Measurements from ENCODE around the gene OLFM1. TPM values are rescaled to one million over a fixed set of nuclear protein-coding genes. Genes with fewer than 3 reads are reported as not detected.

OLFM1 gene
- total and polyA plus RNA-seq, 3 experiments from 2014 or later = not detected

DNA sequence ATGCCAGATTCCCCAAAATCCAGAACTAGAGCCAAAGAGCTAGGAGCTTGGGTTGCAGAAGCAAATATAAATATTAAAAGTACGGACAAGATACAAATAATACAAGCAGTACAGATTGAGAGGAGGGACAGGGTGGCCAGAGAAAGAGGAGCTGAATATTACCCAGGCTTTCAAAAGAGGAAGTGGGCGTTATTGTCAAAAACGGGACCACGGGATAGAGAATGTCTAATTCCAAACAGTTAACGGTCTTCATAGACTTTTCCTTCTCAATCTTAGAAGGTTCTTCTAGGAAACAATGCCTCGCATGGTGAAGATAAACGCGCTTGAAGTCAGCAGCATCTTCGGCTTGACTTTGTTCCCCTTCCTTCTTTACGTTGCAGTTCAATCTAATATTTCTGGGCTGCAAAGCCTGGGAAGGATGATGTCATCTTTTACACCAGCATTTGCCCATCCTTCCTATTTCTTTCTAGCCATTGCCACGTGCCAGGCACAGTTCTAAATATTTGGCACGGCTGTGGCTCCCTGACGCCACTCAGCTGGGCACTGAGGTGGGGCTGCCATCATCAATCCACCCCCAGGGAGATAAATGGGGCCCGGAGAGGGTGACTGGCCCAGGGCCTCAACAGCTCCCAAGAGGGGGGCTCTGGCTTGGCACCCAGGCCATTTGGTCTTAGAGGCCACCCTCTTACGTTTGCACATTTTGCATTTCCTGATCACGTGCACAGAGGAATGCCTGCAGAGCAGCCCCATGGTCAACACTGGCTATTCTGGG is 16.3 kb upstream of the OLFM1 start:
- ChIA-PET CTCF (no interaction called here), POLR2A (interaction anchor here (0.7 kb wide), 1 partner anchor 33 kb away, joined by 3 read pairs; no protein-coding TSS in a partner anchor)
- H3K27me3 Mint-ChIP-seq = peaks cover 11% of the 10 kb centered on the region in 2 donors
- Histone ChIP-seq H3K4me1 (ENCODE audit: insufficient read depth, low read length) (no peaks in the 10 kb centered on the region), H3K9me3 (ENCODE audit: low read length) (no peaks in the 10 kb centered on the region), H3K4me3 (ENCODE audit: low read length) (no peak overlapping the region), H3K27ac (ENCODE audit: low read depth, low read length) (no peak overlapping the region), H3K36me3 (ENCODE audit: insufficient read depth, low read length) (no peaks in the 10 kb centered on the region), H3K27me3 (ENCODE audit: insufficient read depth, low read length, poor library complexity, severe bottlenecking) (no peaks in the 10 kb centered on the region)
- peak in 1 of 5 donors; percentile 21 for DNase-seq
- no peak overlapping the region for H3K4me3 Mint-ChIP-seq
- H3K36me3 Mint-ChIP-seq = no peaks in the 10 kb centered on the region
- H3K4me1 Mint-ChIP-seq = peaks cover 0 to 3% (median 0%) of the 10 kb centered on the region in 3 donors
- H3K27ac Mint-ChIP-seq = no peak overlapping the region
- no peaks in the 10 kb centered on the region for H3K9me3 Mint-ChIP-seq

DNA sequence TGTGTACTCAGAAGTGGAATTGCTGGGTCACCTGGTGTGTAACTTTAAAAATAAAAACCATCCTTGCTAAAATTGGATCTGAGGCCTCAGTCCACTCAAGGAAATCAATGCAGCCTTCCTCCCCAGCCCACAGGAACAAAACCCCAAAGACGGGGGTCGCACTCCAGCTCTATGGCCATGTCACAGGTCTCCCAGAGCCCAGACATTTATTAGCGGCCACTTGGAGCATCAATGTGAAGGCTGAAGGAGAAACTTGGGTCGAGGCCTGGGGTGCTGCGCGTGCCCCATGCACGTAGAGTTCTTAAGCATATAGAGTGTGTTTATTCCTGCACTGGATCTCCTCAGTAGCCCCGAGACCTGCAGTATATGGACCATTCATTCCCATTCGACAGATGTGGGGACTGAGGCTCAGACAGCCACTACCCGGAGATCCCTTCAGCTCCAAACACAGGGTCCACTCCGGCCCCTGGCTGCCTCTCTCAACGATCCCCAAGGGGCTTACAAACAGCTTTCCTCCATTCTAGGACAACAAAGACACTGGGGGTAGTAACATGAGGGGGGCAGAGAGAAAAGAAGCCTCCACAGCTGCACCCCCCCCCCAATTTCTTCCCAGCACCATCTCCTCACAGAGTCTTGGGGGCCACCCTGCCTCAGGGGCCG is 14.3 kb upstream of the OLFM1 start:
- H3K4me1 ChIP-seq (ENCODE audit: insufficient read depth, low read length) = no peaks in the 10 kb centered on the region
- no peaks in the 10 kb centered on the region for H3K27me3 ChIP-seq (ENCODE audit: insufficient read depth, low read length, poor library complexity, severe bottlenecking)
- Mint-ChIP-seq H3K4me1 (peaks cover 0 to 3% (median 0%) of the 10 kb centered on the region in 3 donors), H3K27me3 (peaks cover 12 to 29% of the 10 kb centered on the region in 2 donors), H3K4me3 (no peak overlapping the region), H3K9me3 (peaks cover 0 to 3% (median 0%) of the 10 kb centered on the region in 5 donors), H3K27ac (no peak overlapping the region), H3K36me3 (no peaks in the 10 kb centered on the region)
- POLR2A ChIA-PET = no interaction called here
- no peaks in the 10 kb centered on the region for H3K36me3 ChIP-seq (ENCODE audit: insufficient read depth, low read length)
- peak in 1 of 5 donors; percentile 13 for DNase-seq
- no peak overlapping the region for H3K4me3 ChIP-seq (ENCODE audit: low read length)
- CTCF ChIA-PET = no interaction called here
- H3K9me3 ChIP-seq (ENCODE audit: low read length) = no peaks in the 10 kb centered on the region
- no peak overlapping the region for H3K27ac ChIP-seq (ENCODE audit: low read depth, low read length)

DNA sequence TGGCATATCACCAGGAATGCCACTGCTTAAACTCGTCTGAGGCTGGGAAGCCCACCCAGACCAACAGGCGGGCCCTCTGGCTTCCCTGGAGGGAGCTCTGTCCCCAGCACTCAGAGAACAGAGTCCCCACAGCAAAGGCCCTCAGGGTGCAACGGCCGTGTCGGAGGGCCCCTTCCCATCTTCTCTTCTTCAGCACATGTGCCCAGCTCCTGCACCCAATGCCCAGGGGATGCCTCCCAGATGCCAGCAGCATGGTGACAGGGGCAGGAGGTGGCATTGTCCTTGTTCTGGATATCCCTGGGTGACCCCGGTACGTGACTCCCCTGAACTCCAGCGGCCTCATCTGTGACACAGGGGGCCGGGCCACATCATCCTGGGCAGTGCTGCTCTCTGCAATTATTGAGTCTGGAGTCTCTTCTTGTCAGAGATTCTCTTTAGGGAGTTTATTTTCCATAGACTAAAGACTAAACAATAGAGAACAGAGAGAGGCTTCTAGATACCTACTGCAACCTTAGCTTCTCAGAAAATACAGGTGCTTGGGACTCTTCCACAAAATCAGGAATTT is 13.6 kb upstream of the OLFM1 start:
- H3K27me3 ChIP-seq (ENCODE audit: insufficient read depth, low read length, poor library complexity, severe bottlenecking) = no peaks in the 10 kb centered on the region
- H3K9me3 Mint-ChIP-seq = peaks cover 0 to 3% (median 0%) of the 10 kb centered on the region in 5 donors
- CTCF ChIA-PET = no interaction called here

DNA sequence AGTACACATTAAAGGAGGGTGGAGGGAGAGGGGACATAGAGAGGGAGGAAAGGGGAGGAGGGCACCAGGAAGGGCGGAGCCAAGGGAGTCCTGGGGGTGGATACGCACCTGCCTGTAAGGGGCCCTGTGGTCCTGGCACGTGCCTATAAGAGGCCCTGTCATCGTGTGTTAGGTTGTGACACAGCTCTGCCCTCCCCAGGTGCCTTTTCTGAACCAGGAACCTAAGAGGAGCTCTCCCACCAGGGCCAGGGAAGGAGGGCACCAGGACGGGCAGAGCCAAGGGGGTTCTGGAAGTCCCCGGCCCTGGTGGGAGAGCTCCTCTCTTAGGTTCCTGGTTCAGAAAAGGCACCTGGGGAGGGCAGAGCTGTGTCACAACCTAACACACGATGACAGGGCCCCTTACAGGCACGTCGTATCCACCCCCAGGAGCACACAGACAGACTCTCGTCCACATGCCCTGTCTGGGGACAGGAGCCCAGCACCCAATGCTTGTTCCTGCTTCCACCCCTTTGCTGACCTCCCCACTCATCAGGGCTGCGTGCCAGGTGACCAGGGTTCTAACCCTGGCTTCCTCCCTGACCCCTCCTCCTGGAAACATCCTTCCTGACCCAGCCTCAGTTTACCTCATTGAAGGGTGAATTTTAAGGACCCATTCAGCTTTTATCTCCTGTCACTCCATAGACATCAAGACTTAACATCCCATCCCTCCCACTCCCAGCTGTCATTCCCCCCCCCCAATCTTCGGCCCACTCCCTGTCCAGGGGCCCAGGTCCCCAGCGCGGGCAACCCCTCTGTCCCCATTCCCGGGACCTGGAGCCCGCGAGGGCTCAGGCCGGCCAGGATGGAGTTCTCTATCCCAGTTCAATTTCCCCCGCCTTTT is 12.9 kb upstream of the OLFM1 start:
- Mint-ChIP-seq H3K4me1 (peaks cover 0 to 3% (median 0%) of the 10 kb centered on the region in 3 donors), H3K36me3 (no peaks in the 10 kb centered on the region), H3K9me3 (peaks cover 0 to 3% (median 0%) of the 10 kb centered on the region in 5 donors), H3K27ac (no peak overlapping the region), H3K4me3 (no peak overlapping the region), H3K27me3 (peaks cover 11 to 37% of the 10 kb centered on the region in 2 donors)
- Histone ChIP-seq H3K4me1 (ENCODE audit: insufficient read depth, low read length) (no peaks in the 10 kb centered on the region), H3K27ac (ENCODE audit: low read depth, low read length) (no peak overlapping the region), H3K4me3 (ENCODE audit: low read length) (no peak overlapping the region), H3K36me3 (ENCODE audit: insufficient read depth, low read length) (no peaks in the 10 kb centered on the region), H3K9me3 (ENCODE audit: low read length) (no peaks in the 10 kb centered on the region), H3K27me3 (ENCODE audit: insufficient read depth, low read length, poor library complexity, severe bottlenecking) (no peaks in the 10 kb centered on the region)
- ChIA-PET CTCF (no interaction called here), POLR2A (no interaction called here)
- DNase-seq = no peak

More for the DNA sequence above, 13.6 kb upstream of the OLFM1 start:
- H3K36me3 Mint-ChIP-seq = no peaks in the 10 kb centered on the region
- H3K27ac Mint-ChIP-seq = no peak overlapping the region
- peaks cover 0 to 3% (median 0%) of the 10 kb centered on the region in 3 donors for H3K4me1 Mint-ChIP-seq
- DNase-seq = no peak
- H3K4me3 Mint-ChIP-seq = no peak overlapping the region
- Histone ChIP-seq H3K36me3 (ENCODE audit: insufficient read depth, low read length) (no peaks in the 10 kb centered on the region), H3K4me3 (ENCODE audit: low read length) (no peak overlapping the region), H3K9me3 (ENCODE audit: low read length) (no peaks in the 10 kb centered on the region), H3K4me1 (ENCODE audit: insufficient read depth, low read length) (no peaks in the 10 kb centered on the region), H3K27ac (ENCODE audit: low read depth, low read length) (no peak overlapping the region)
- peaks cover 13 to 32% of the 10 kb centered on the region in 2 donors for H3K27me3 Mint-ChIP-seq
- POLR2A ChIA-PET = no interaction called here

DNA sequence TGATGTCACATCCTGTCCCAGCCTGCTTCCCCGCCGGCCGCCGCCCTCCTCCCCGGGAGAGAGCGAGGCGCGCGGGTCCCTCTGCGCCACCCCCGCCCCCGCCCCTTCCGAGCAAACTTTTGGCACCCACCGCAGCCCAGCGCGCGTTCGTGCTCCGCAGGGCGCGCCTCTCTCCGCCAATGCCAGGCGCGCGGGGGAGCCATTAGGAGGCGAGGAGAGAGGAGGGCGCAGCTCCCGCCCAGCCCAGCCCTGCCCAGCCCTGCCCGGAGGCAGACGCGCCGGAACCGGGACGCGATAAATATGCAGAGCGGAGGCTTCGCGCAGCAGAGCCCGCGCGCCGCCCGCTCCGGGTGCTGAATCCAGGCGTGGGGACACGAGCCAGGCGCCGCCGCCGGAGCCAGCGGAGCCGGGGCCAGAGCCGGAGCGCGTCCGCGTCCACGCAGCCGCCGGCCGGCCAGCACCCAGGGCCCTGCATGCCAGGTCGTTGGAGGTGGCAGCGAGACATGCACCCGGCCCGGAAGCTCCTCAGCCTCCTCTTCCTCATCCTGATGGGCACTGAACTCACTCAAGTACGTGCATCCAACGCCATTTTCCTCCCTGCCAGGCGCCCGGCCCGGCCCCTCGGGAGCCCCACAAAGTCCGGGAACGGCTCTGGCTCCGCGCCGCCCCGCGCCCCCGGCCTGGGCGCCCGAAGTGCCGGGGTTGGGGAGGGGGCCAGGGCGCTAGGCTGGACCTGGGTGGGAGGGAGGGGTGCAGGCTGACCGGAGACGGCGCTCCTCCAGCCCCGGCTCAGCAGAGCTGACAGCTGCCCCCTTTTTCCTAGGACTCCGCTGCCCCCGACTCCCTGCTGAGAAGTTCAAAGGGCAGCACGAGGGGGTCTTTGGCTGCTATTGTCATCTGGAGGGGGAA is 12.0 kb upstream of the OLFM1 start:
- H3K27ac ChIP-seq (ENCODE audit: low read depth, low read length) = no peak overlapping the region
- Mint-ChIP-seq H3K36me3 (no peaks in the 10 kb centered on the region), H3K27ac (no peak overlapping the region), H3K27me3 (peaks cover 11 to 37% of the 10 kb centered on the region in 2 donors), H3K4me1 (peaks cover 0 to 3% (median 0%) of the 10 kb centered on the region in 3 donors), H3K9me3 (peaks cover 0 to 3% (median 0%) of the 10 kb centered on the region in 5 donors), H3K4me3 (no peak overlapping the region)
- no peaks in the 10 kb centered on the region for H3K4me1 ChIP-seq (ENCODE audit: insufficient read depth, low read length)
- no peak for DNase-seq
- H3K4me3 ChIP-seq (ENCODE audit: low read length) = no peak overlapping the region
- ChIA-PET POLR2A (no interaction called here), CTCF (no interaction called here)
- H3K9me3 ChIP-seq (ENCODE audit: low read length) = no peaks in the 10 kb centered on the region
- no peaks in the 10 kb centered on the region for H3K36me3 ChIP-seq (ENCODE audit: insufficient read depth, low read length)
- H3K27me3 ChIP-seq (ENCODE audit: insufficient read depth, low read length, poor library complexity, severe bottlenecking) = no peaks in the 10 kb centered on the region

DNA sequence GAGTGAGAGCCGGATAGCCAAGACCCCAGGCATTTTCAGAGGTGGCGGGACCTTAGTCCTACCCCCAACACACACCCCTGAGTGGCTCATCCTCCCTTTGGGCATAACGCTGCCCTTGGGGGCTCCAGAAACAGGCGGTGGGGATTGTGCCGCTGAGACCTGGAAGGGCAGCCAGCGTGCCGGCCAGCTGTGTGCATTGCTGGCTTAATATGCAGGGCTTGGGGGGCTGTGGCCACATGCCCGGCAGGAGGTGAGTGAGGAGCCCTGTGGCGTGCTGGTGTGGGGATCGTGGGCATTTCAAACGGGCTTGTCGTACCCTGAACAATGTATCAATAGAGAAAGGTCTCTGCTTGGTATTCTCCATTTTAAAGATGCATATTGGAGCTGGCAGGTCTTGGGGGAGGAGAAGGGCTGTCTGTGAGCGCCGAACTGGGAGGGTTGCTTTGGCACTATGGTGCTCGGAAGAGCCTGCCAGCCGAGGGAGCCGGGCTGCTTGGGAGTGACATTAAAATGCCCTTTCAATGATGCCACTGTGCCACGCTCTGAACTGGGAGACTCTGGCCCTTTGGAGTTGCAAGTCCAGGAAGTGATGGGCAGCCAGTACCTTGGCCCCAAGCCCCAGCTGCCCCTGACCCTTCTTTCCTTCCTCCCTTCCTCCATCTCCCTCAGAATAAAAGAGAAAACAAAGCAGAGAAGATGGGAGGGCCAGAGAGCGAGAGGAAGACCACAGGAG is 11.2 kb upstream of the OLFM1 start:
- Histone ChIP-seq H3K4me1 (ENCODE audit: insufficient read depth, low read length) (no peaks in the 10 kb centered on the region), H3K36me3 (ENCODE audit: insufficient read depth, low read length) (no peaks in the 10 kb centered on the region), H3K27ac (ENCODE audit: low read depth, low read length) (no peak overlapping the region), H3K9me3 (ENCODE audit: low read length) (no peaks in the 10 kb centered on the region), H3K4me3 (ENCODE audit: low read length) (no peak overlapping the region), H3K27me3 (ENCODE audit: insufficient read depth, low read length, poor library complexity, severe bottlenecking) (no peaks in the 10 kb centered on the region)
- Mint-ChIP-seq H3K27me3 (peaks cover 11 to 37% of the 10 kb centered on the region in 2 donors), H3K27ac (no peak overlapping the region), H3K9me3 (peaks cover 0 to 3% (median 0%) of the 10 kb centered on the region in 5 donors), H3K4me1 (peaks cover 0 to 3% (median 0%) of the 10 kb centered on the region in 3 donors), H3K4me3 (no peak overlapping the region), H3K36me3 (no peaks in the 10 kb centered on the region)
- ChIA-PET POLR2A (no interaction called here), CTCF (no interaction called here)
- DNase-seq = no peak
